B cell (primary cell): ENCODE results near the gene PYGO2.
"Not testable (repeated sequence)": the region's sequence is repeated elsewhere in the genome, so short reads cannot be mapped to it uniquely, and the experiment has no call there.

Experiments used
- EZH2 ChIP-seq: IDR thresholded peaks from 2 replicates; pipeline ENCODE4 v1.6.1; 2012; ENCODE audit warnings: borderline replicate concordance, low read depth, mild to moderate bottlenecking, moderate library complexity, low read length; ENCODE audit not compliant: insufficient read depth, poor library complexity, severe bottlenecking
- TF ChIP-seq, protein P1 (sequence below): fragments of 200-600 bp; IDR thresholded peaks from one replicate; pipeline ENCODE4 v1.8.0; 2022; ENCODE audit warnings: antibody characterized with exemption, mild to moderate bottlenecking

DNA sequence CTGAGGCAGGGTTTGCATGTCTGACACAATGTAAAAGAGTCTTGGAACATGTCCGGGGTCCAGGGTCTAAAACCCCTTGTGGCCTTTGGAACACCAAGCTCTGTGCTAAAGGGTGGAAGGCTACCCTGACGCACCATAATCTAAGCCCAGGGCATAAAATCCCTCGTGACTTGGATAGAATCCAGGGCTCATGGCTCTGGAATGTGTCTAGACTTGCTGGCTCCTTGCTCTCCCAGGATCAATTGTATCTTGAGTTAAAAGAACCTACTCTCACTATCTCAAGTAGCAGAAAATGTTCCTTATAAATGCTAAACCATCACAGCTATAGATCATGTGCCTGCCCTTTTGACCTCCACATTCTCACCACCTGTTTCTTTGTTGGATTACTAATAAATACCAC is 53.5 kb downstream of the PYGO2 start:
- TF ChIP-seq, protein P1, sequence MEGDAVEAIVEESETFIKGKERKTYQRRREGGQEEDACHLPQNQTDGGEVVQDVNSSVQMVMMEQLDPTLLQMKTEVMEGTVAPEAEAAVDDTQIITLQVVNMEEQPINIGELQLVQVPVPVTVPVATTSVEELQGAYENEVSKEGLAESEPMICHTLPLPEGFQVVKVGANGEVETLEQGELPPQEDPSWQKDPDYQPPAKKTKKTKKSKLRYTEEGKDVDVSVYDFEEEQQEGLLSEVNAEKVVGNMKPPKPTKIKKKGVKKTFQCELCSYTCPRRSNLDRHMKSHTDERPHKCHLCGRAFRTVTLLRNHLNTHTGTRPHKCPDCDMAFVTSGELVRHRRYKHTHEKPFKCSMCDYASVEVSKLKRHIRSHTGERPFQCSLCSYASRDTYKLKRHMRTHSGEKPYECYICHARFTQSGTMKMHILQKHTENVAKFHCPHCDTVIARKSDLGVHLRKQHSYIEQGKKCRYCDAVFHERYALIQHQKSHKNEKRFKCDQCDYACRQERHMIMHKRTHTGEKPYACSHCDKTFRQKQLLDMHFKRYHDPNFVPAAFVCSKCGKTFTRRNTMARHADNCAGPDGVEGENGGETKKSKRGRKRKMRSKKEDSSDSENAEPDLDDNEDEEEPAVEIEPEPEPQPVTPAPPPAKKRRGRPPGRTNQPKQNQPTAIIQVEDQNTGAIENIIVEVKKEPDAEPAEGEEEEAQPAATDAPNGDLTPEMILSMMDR = not testable (repeated sequence)
- TF ChIP-seq EZH2 = not testable (repeated sequence)
